ENCODE data around the gene ILDR1. TPM values are rescaled to one million over a fixed set of nuclear protein-coding genes. Genes with fewer than 3 reads are reported as not detected.

Gene ILDR1
- total and polyA plus RNA-seq, 2 experiments from 2014 or later, result 0.66 to 0.97 TPM

- Histone ChIP-seq H3K27me3 (ENCODE audit: insufficient read depth) (no peaks in the 10 kb centered on the region), H3K4me1 (ENCODE audit: insufficient read depth) (no peaks in the 10 kb centered on the region), H3F3A (replicated peaks; ENCODE audit: low read depth) (no peaks in the 10 kb centered on the region), H3K4me3 (no peak overlapping the region), H3K4me2 (no peak overlapping the region), H2AFZ (no peak overlapping the region), H3K27ac (ENCODE audit: low read depth) (no peak overlapping the region), H3K79me2 (replicated peaks; ENCODE audit: insufficient read depth) (no peaks in the 10 kb centered on the region), H3K36me3 (ENCODE audit: insufficient read depth) (no peaks in the 10 kb centered on the region), H3K9me2 (ENCODE audit: insufficient read depth) (no peaks in the 10 kb centered on the region), H4K20me1 (replicated peaks; ENCODE audit: insufficient read depth) (no peaks in the 10 kb centered on the region)
- ATAC-seq, result no peak
- Mint-ChIP-seq H3K27ac (no peak overlapping the region), H3K9me3 (0 out of 3 replicates have a peak, but pooled peaks cover 4% of the 10 kb centered on the region), H3K4me1 (peaks cover 3% of the 10 kb centered on the region; the same call in 2 of the 3 replicates), H3K27me3 (ENCODE audit: insufficient read depth, low read depth, poor library complexity) (no peaks in the 10 kb centered on the region), H3K4me3 (no peak overlapping the region), H3K36me3 (ENCODE audit: low read depth) (0 out of 3 replicates have a peak, but pooled peaks cover 6% of the 10 kb centered on the region)
- no peak for DNase-seq (ENCODE audit: low spot score)
- TF ChIP-seq ETS1 (IDR thresholded peaks at IDR 0.05), result no peak
- TF ChIP-seq EZH2phosphoT487 (IDR thresholded peaks at IDR 0.05; ENCODE audit: unreplicated experiment), result no peak
- no peak for TF ChIP-seq STAT1 (IDR thresholded peaks at IDR 0.05; ENCODE audit: unreplicated experiment)
- no peak for TF ChIP-seq JUNB (IDR thresholded peaks at IDR 0.05; ENCODE audit: unreplicated experiment)
- TF ChIP-seq, protein P1, sequence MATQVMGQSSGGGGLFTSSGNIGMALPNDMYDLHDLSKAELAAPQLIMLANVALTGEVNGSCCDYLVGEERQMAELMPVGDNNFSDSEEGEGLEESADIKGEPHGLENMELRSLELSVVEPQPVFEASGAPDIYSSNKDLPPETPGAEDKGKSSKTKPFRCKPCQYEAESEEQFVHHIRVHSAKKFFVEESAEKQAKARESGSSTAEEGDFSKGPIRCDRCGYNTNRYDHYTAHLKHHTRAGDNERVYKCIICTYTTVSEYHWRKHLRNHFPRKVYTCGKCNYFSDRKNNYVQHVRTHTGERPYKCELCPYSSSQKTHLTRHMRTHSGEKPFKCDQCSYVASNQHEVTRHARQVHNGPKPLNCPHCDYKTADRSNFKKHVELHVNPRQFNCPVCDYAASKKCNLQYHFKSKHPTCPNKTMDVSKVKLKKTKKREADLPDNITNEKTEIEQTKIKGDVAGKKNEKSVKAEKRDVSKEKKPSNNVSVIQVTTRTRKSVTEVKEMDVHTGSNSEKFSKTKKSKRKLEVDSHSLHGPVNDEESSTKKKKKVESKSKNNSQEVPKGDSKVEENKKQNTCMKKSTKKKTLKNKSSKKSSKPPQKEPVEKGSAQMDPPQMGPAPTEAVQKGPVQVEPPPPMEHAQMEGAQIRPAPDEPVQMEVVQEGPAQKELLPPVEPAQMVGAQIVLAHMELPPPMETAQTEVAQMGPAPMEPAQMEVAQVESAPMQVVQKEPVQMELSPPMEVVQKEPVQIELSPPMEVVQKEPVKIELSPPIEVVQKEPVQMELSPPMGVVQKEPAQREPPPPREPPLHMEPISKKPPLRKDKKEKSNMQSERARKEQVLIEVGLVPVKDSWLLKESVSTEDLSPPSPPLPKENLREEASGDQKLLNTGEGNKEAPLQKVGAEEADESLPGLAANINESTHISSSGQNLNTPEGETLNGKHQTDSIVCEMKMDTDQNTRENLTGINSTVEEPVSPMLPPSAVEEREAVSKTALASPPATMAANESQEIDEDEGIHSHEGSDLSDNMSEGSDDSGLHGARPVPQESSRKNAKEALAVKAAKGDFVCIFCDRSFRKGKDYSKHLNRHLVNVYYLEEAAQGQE (IDR thresholded peaks at IDR 0.05; ENCODE audit: unreplicated experiment), result no peak
Measured at GRCh38 chr3:121948641-121949040, 73.4 kb downstream of the ILDR1 start.

GRCh38 chr3:121943431-121943830 lies 78.6 kb downstream of the ILDR1 start:
- Mint-ChIP-seq H3K36me3 (ENCODE audit: low read depth) (peaks cover 18% of the 10 kb centered on the region), H3K9me3 (peaks cover 4% of the 10 kb centered on the region; the same call in 1 of the 3 replicates), H3K4me3 (no peak overlapping the region), H3K4me1 (peaks cover 24% of the 10 kb centered on the region), H3K27me3 (ENCODE audit: insufficient read depth, low read depth, poor library complexity) (no peaks in the 10 kb centered on the region), H3K27ac (no peak overlapping the region)
- Histone ChIP-seq H3K9me2 (ENCODE audit: insufficient read depth) (no peaks in the 10 kb centered on the region; the same call in 1 of the 2 replicates), H3K4me2 (no peak overlapping the region), H3K36me3 (ENCODE audit: insufficient read depth) (no peaks in the 10 kb centered on the region), H2AFZ (no peak overlapping the region), H3K27me3 (ENCODE audit: insufficient read depth) (no peaks in the 10 kb centered on the region), H3K27ac (ENCODE audit: low read depth) (no peak overlapping the region), H4K20me1 (replicated peaks; ENCODE audit: insufficient read depth) (no peaks in the 10 kb centered on the region), H3F3A (replicated peaks; ENCODE audit: low read depth) (no peaks in the 10 kb centered on the region), H3K4me1 (ENCODE audit: insufficient read depth) (no peaks in the 10 kb centered on the region), H3K4me3 (no peak overlapping the region), H3K79me2 (replicated peaks; ENCODE audit: insufficient read depth) (no peaks in the 10 kb centered on the region)
- DNase-seq (ENCODE audit: low spot score), result no peak
- no peak for TF ChIP-seq POLR2AphosphoS5 (IDR thresholded peaks at IDR 0.05; ENCODE audit: low read depth)
- TF ChIP-seq ZNF331 (CRISPR knock-in tag; IDR thresholded peaks at IDR 0.05; ENCODE audit: low read depth), result no peak
- no peak for ATAC-seq
